PC-9 (cell line): Measurements from ENCODE around the gene RBM8A. TPM values are rescaled to one million over a fixed set of nuclear protein-coding genes. Genes with fewer than 3 reads are reported as not detected.

Experiments used
- BruUV-seq: library from RNA; stranded (reverse); fragments of 400-500 nt; replicated peaks from 2 replicates; lab custom pipeline; 2021; lab: Mats Ljungman, UMichigan
- CTCF ChIA-PET: fragments of 300-600 bp; sonication (Branson Sonifier 250); formaldehyde crosslinking; loops from one replicate; lab custom pipeline; 2022; ENCODE audit warnings: antibody characterized with exemption; lab: Charles Lee
- POLR2A ChIA-PET: fragments of 300-600 bp; sonication (Branson Sonifier 250); formaldehyde crosslinking; loops from one replicate; lab custom pipeline; 2022; ENCODE audit warnings: antibody characterized with exemption; ENCODE audit not compliant: unreplicated experiment; lab: Charles Lee
- DNase-seq, 2 experiments: peaks; one replicate each; pipeline versions ENCODE4 v3.0.0 to v3.0.0-alpha.2; 2015 to 2022; ENCODE audit warnings: mixed read lengths in 1 of 2
- H2AFZ ChIP-seq: fragments of 200-600 bp; sonication (generic); 2 replicates; pipeline ENCODE4 v1.8.1; 2017; ENCODE audit warnings: antibody characterized with exemption
- H3F3A ChIP-seq: fragments of 200-600 bp; sonication (generic); 2 replicates; pipeline ENCODE4 v1.8.1; 2017; ENCODE audit warnings: antibody characterized with exemption, mild to moderate bottlenecking, low read depth; ENCODE audit not compliant: insufficient read depth
- H3K27ac ChIP-seq: fragments of 200-600 bp; sonication (generic); 2 replicates; pipeline ENCODE4 v1.6.1; 2016; ENCODE audit warnings: mixed run types
- H3K27me3 ChIP-seq: fragments of 200-600 bp; sonication (generic); 2 replicates; pipeline ENCODE4 v1.6.1; 2016; ENCODE audit warnings: low read depth, mixed run types; ENCODE audit not compliant: insufficient read depth
- H3K36me3 ChIP-seq: fragments of 200-600 bp; sonication (generic); 2 replicates; pipeline ENCODE4 v1.6.1; 2016; ENCODE audit warnings: low read depth, mixed run types
- H3K4me1 ChIP-seq: fragments of 200-600 bp; sonication (generic); replicated peaks from 2 replicates; pipeline ENCODE4 v1.6.1; 2016; ENCODE audit warnings: mixed run types; ENCODE audit not compliant: insufficient read depth
- H3K4me2 ChIP-seq: fragments of 200-600 bp; sonication (generic); 2 replicates; pipeline ENCODE4 v1.6.1; 2017; ENCODE audit warnings: mixed run types
- H3K4me3 ChIP-seq: fragments of 200-600 bp; sonication (generic); 2 replicates; pipeline ENCODE4 v1.6.1; 2016; ENCODE audit warnings: mixed run types
- H3K79me2 ChIP-seq: fragments of 200-600 bp; sonication (generic); 2 replicates; pipeline ENCODE4 v1.6.1; 2017; ENCODE audit warnings: low read depth, mixed run types
- H3K9me2 ChIP-seq: fragments of 200-600 bp; sonication (generic); 2 replicates; pipeline ENCODE4 v1.8.1; 2017; ENCODE audit warnings: mild to moderate bottlenecking; ENCODE audit not compliant: insufficient read depth
- H3K9me3 ChIP-seq: fragments of 200-600 bp; sonication (generic); 2 replicates; pipeline ENCODE4 v1.8.1; 2016; ENCODE audit warnings: low read depth; ENCODE audit not compliant: insufficient read depth
- H4K20me1 ChIP-seq: fragments of 200-600 bp; sonication (generic); 2 replicates; pipeline ENCODE4 v1.8.1; 2017; ENCODE audit not compliant: insufficient read depth
- EZH2 ChIP-seq: fragments of 200-600 bp; sonication (generic); IDR thresholded peaks from 2 replicates; pipeline ENCODE4 v1.8.0; 2017; ENCODE audit warnings: antibody characterized with exemption, low read depth
- intact Hi-C: fragments of 100-400 bp; cut with micrococcal nuclease; formaldehyde crosslinking; loops from one replicate; pipeline ENCODE4 v1.10.0; 2022; ENCODE audit not compliant: unreplicated experiment
- total RNA-seq: library from RNA; stranded (reverse); gene quantifications from 2 replicates; pipeline ENCODE4 v1.2.3, GENCODE V29; 2021
- TF ChIP-seq, protein P1 (sequence below): fragments of 200-600 bp; sonication (generic); conservative IDR thresholded peaks from 2 replicates; pipeline ENCODE4 v1.6.1; 2017; ENCODE audit warnings: mixed run types, antibody characterized with exemption, mild to moderate bottlenecking, moderate library complexity

Gene RBM8A
- total RNA-seq, 1 experiment from 2014 or later: 129 TPM

DNA sequence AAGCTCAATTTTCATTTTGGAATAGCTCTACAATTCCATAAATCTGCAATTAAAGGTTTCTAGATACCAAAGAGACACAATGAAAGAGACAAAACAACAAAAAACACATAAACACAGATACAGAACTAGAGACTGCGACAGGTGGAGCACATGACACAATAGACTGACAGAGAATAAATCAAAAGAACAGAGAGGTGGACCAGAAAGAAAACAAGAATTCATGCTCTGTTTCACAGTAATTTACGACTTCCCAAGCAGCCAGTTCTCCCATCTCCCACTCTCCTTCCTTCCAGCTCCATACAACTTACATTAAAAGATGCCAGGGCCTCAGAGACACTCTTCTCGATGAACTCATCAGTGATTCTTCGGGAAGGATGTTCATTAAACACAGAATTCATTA, 15.1 kb upstream of the RBM8A start:
- Histone ChIP-seq H3K27me3 (no peaks in the 10 kb centered on the region), H3K36me3 (no peaks in the 10 kb centered on the region), H3K79me2 (no peaks in the 10 kb centered on the region), H3F3A (no peaks in the 10 kb centered on the region), H3K9me3 (no peaks in the 10 kb centered on the region), H3K4me1 (no peaks in the 10 kb centered on the region), H3K4me2 (no peak overlapping the region), H2AFZ (0 out of 2 replicates have a peak overlapping the region, but pooled peaks have one; percentile 4), H3K4me3 (no peak overlapping the region), H3K9me2 (no peaks in the 10 kb centered on the region), H4K20me1 (no peaks in the 10 kb centered on the region), H3K27ac (no peak overlapping the region)
- no TSS peak for BruUV-seq
- ChIA-PET POLR2A (no interaction called here), CTCF (no interaction called here)
- no peak for DNase-seq
- intact Hi-C loops: no loop called here
- TF ChIP-seq, protein P1, sequence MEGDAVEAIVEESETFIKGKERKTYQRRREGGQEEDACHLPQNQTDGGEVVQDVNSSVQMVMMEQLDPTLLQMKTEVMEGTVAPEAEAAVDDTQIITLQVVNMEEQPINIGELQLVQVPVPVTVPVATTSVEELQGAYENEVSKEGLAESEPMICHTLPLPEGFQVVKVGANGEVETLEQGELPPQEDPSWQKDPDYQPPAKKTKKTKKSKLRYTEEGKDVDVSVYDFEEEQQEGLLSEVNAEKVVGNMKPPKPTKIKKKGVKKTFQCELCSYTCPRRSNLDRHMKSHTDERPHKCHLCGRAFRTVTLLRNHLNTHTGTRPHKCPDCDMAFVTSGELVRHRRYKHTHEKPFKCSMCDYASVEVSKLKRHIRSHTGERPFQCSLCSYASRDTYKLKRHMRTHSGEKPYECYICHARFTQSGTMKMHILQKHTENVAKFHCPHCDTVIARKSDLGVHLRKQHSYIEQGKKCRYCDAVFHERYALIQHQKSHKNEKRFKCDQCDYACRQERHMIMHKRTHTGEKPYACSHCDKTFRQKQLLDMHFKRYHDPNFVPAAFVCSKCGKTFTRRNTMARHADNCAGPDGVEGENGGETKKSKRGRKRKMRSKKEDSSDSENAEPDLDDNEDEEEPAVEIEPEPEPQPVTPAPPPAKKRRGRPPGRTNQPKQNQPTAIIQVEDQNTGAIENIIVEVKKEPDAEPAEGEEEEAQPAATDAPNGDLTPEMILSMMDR: no peak
- TF ChIP-seq EZH2: no peak

DNA sequence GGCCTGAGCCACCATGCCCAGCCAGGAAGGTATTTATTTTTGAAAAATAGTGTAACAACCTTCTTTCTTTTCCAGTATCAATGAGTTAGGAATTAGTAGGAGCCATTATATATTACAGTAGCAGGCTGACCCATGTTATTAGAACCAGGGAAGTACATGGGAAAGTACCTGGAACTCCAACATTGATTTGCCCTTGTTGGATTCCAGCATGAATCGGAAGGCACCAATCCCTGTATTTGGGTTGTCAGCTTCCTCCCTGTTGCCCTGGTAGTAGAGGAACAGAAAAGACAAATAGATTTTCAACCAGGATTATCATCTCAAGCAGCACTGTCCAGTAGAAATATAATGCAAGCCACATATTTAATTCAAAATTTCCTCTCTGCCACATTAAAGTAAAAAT, 10.2 kb upstream of the RBM8A start:
- no peak overlapping the region for H3K27ac ChIP-seq
- H4K20me1 ChIP-seq: no peaks in the 10 kb centered on the region
- H3F3A ChIP-seq: no peaks in the 10 kb centered on the region; the same call in 1 of the 2 replicates
- POLR2A ChIA-PET: interaction anchor here (0.7 kb wide), 1 partner anchor 16 kb away, joined by 3 read pairs; no protein-coding TSS in a partner anchor
- H2AFZ ChIP-seq: no peak overlapping the region
- no peaks in the 10 kb centered on the region for H3K9me3 ChIP-seq
- TF ChIP-seq, protein P1: no peak
- no peak for TF ChIP-seq EZH2
- intact Hi-C loops: no loop called here
- CTCF ChIA-PET: no interaction called here
- no peaks in the 10 kb centered on the region for H3K79me2 ChIP-seq
- no peak overlapping the region for H3K4me3 ChIP-seq
- H3K36me3 ChIP-seq: no peaks in the 10 kb centered on the region
- H3K4me2 ChIP-seq: no peak overlapping the region
- no peaks in the 10 kb centered on the region for H3K4me1 ChIP-seq
- H3K9me2 ChIP-seq: no peaks in the 10 kb centered on the region
- H3K27me3 ChIP-seq: no peaks in the 10 kb centered on the region
- BruUV-seq: no TSS peak
- DNase-seq: no peak

DNA sequence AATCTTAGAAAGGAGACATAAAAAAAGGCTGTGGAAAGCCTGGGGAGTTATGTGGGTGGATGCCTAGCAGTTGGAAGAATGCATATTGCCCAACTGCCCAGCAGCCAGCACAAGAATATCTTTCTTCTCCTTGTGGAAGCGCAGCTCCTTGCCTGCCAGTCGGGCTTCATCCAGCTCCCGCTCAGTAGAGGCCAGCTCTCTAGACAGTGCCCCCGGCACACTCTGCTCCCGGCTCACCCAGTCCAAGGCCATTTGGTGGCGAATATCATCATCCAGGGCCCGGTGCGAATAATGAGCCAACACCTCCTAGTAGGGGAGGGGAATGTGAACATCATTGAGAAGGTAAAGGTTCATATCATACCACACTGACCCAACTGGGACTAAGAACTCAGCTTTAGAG, 9.0 kb upstream of the RBM8A start:
- H3K27me3 ChIP-seq: no peaks in the 10 kb centered on the region
- H3K79me2 ChIP-seq: no peaks in the 10 kb centered on the region
- intact Hi-C loops: no loop called here
- POLR2A ChIA-PET: no interaction called here
- no peaks in the 10 kb centered on the region for H4K20me1 ChIP-seq
- H3K27ac ChIP-seq: no peak overlapping the region
- H3K4me1 ChIP-seq: no peaks in the 10 kb centered on the region
- TF ChIP-seq, protein P1: no peak
- no peak for TF ChIP-seq EZH2
- no peaks in the 10 kb centered on the region for H3K9me3 ChIP-seq
- no peaks in the 10 kb centered on the region; the same call in 1 of the 2 replicates for H3F3A ChIP-seq
- no peak for DNase-seq
- no peaks in the 10 kb centered on the region; the same call in 1 of the 2 replicates for H3K9me2 ChIP-seq
- no peak overlapping the region for H2AFZ ChIP-seq
- no peaks in the 10 kb centered on the region for H3K36me3 ChIP-seq
- CTCF ChIA-PET: no interaction called here
- H3K4me3 ChIP-seq: no peak overlapping the region
- no TSS peak for BruUV-seq
- H3K4me2 ChIP-seq: no peak overlapping the region
